Measurements from ENCODE around the gene SEZ6.
A peak's percentile ranks its signal among the peaks of the same experiment; 100 is the strongest.
"Not testable (repeated sequence)": the region's sequence is repeated elsewhere in the genome, so short reads cannot be mapped to it uniquely, and the experiment has no call there.

Gene SEZ6

GRCh38 chr17:28938552-28938951 lies 67.3 kb downstream of the SEZ6 start:
- no peak for DNase-seq (ENCODE audit: low read depth in 2 of 2)

DNA sequence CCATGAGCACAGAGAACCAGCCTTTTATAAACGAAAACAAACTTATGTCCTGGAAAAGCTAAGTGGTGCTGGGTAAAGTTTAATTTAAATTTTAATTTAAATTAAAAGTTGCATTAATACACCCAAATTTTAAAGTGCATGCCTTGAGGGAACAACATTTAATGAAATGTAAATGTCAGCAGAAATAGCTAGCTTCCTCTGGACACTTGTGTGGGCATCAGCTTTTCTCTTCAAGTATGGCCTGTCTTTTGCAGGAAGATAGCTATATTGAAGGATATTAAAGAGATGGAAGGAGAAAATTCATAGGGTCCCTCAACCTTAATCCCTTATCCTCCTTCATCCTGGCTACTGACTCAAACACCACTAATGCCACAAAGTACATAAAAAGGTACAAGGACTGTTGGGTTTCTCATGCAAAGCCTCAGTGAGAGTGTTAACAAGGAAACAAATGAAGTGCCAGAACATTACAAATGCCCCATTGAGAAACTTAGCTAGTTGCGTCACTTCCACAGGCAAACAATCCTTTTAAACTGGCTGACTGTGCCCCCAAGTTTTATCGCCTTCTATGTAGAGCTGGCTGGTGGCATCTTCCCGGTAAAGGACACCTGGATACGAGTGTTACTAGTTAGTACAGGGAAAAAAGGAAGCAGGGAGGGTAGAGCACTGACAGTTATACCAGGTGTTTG lies 68.6 kb downstream of the SEZ6 start:
- DNase-seq (ENCODE audit: low read depth in 2 of 2), result no peak

GRCh38 chr17:28935744-28936460 lies 69.9 kb downstream of the SEZ6 start:
- no peak for DNase-seq (ENCODE audit: low read depth in 2 of 2)

- not testable (repeated sequence) for DNase-seq (ENCODE audit: low read depth in 2 of 2)
Observed at GRCh38 chr17:28934508-28934907, 71.3 kb downstream of the SEZ6 start.

DNA sequence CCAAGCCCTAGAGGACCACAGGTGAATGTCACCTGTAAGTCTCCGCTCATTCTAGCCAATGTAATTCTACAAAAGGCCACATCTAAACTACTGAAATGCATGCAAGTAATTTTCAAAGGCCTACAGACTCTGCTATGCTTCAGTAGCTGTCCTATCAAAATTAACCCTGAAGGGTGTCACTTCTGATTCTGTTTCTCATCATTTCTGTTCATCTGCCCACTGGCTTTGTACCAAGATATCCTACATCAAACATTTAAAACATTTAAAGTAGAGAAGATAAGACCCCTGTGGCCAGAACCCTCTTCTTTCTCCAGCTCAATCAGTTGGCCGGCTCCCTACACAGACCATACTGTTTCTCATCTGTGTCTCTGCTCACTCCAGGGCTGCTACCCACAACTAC lies 76.0 kb downstream of the SEZ6 start:
- no peak for DNase-seq (ENCODE audit: low read depth in 2 of 2)

DNA sequence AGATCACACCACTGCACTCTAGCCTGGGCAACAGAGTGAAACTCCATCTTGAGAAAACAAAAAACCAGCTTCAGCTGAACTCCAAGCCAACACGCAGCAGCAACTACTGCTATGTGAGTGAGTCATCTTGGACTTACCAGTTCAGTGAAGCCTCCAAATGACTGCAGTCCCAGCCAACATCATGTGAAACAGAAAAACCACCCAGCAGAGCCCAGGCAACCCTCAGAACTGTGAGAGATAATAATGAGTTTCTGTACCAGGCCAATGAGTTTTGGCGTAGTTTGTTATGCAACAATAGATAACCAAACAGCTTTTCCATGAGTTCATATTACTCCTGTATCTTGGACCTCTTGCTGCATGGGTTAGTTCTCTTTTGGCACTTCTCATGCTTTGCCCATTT lies 77.8 kb downstream of the SEZ6 start:
- DNase-seq (ENCODE audit: low read depth in 2 of 2), result no peak

DNA sequence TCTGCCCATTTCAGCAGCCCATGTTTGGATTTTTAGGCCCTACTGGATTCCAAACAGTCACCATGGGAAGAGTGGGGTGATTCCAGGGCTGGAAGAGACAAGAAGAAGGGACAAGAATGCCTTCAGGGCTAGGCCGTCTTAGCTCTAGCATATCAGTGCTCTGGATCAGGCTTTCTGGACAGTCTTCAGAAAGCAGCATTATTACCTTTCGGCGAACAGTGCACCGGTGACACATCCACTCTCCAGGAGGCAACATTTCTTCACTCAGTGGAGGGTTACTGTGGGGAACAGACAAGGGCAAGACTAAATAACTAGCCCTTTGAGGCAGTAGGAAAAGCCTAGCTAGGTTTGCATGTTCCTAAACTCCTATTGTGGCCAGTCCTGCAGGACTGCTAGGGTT lies 79.0 kb downstream of the SEZ6 start:
- DNase-seq (ENCODE audit: low read depth in 2 of 2), result no peak

DNA sequence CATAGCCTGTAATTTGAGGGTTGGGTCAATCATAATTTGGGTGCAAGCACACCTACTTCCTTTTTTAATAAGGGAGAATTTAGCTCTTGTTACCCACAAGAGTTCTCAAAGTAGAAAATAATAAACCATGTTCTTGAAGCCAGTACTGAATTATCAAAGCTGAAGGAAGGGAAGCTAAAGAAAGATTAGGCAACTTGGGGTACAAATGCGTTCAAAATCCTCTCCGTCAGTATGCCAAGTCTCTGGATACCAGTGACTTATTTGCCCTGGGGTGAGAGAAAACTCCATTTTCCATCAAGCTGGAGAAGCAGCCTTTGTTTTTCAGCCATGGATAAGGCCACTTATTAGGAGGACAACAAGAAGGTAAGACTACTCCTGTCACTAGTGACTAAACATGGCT lies 79.5 kb downstream of the SEZ6 start:
- no peak for DNase-seq (ENCODE audit: low read depth in 2 of 2)

GRCh38 chr17:28925912-28926365 lies 79.9 kb downstream of the SEZ6 start:
- DNase-seq (ENCODE audit: low read depth in 2 of 2), result peak; percentile 17 to 33

GRCh38 chr17:28920201-28920600 lies 85.6 kb downstream of the SEZ6 start:
- DNase-seq (ENCODE audit: low read depth in 2 of 2), result no peak

GRCh38 chr17:28918295-28918694 lies 87.5 kb downstream of the SEZ6 start:
- no peak for DNase-seq (ENCODE audit: low read depth in 2 of 2)

DNA sequence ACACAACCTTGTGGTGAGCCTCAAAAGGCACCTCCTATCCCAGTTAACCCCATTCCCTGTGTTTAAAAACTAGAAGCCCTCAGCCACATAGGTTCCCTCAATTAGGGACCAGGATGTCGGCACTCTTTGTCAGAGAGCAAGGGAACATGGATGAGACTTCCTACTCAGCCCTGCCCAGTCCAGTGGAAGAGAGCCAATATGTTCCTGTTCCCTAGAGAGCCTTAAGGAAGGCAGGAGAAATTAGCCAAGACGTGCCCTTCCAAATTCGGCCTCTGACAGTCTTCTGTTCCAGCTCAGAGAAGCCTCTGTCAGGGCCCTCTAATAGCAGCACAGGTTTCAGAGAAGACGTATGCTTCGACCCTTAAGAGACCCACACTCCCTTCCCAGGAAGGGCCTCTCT lies 88.4 kb downstream of the SEZ6 start:
- no peak for DNase-seq (ENCODE audit: low read depth in 2 of 2)

- no peak for DNase-seq (ENCODE audit: low read depth in 2 of 2)
Observed at GRCh38 chr17:28917029-28917428, 88.8 kb downstream of the SEZ6 start.

DNA sequence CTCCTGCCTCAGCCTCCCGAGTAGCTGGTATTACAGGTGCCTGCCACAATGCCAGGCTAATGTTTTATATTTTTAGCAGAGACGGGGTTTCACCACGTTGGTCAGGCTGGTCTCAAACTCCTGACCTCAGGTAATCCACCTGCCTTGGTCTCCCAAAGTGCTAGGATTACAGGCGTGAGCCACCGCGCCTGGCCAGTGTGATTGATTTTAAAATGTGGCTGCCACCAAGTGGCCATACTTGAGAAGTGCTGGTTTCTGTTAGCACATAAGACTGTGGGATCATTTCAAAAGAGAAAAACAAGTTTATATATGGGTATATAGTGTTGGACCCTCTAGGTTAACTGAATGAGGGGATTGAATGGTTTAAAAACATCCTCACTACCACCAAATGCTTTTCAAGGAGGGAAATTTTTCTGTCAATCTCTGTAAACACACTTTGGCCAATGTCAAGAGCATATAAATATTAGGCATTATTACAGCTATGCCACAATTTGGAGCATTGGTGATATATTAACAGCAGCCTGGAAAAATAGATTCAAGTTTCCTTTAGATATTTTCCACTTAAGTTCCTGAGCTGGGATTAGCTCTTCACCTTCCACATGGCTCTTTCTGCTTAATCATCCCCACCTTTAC lies 89.4 kb downstream of the SEZ6 start:
- no peak for DNase-seq (ENCODE audit: low read depth in 2 of 2)

- DNase-seq (ENCODE audit: low read depth in 2 of 2), result no peak
Observed at GRCh38 chr17:28912938-28913333, 92.9 kb downstream of the SEZ6 start.

DNA sequence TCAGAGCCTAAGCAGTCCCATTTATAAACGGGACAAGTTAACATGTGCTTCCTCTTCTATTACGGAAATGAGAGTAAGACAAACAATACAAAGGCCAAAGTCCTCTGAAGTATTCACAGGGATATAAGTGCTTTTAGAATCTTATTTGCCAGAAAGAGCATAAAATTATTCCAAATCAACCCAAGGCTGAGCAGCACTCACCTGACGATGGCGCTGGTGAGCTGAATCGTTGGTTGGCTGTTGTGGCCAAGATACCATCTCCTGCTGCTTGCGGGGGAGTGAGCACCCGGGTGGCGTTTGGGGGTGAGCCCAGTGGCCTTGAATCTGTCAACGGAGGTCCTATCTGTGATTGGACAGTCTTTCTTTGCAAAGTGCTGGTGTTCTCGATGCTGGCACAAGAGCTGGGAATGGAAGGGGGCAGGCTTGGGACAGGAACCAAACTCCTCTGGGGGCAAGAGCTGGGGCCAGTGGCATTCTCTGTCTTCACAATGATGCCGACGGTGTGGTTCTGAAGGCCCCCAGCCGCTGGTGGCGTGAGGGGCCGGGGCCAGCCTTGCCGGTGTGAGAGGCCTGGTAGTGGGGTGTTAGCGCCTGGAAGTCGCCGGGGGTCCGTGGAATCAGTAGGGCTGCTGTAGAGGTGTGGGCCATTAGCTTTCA lies 93.4 kb downstream of the SEZ6 start:
- no peak for DNase-seq (ENCODE audit: low read depth in 2 of 2)

DNA sequence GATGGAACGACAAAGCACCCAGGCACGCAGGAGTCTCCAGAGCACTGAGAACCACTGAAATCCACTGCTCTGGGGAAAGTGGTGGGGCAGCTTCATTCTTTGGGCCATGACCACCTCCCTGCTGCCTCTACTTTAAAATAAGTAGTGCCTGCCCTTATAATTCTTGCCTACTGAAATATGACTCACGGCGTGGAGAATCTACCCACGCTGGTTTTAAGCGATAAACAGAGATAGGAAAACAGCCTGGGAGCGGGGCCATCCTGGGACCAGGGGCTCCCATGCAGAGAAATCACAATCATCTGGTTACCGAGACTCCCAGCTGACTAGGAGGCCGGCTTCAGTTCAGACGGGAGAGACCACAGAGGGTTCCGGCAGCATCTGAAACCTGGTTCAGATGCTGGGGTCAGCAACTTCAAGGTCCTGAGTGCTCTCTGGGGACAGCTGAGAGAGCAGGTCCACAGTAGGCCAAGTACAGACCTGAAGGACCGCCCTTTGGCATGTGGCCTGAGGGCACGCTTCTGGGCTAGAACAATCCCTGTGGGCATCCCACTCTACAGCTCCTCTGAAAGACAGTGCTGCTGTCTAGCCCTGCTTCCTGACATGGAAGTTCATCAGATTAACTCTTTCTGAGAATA lies 94.3 kb downstream of the SEZ6 start:
- DNase-seq (ENCODE audit: low read depth in 2 of 2), result no peak

GRCh38 chr17:28910534-28910933 lies 95.3 kb downstream of the SEZ6 start:
- DNase-seq (ENCODE audit: low read depth in 2 of 2), result no peak

- no peak for DNase-seq (ENCODE audit: low read depth in 2 of 2)
Observed at GRCh38 chr17:28908640-28909167, 97.1 kb downstream of the SEZ6 start.

- DNase-seq (ENCODE audit: low read depth in 2 of 2), result no peak
Observed at GRCh38 chr17:28907709-28908475, 97.9 kb downstream of the SEZ6 start.

All from activated CD8-positive, alpha-beta memory T cell treated with anti-CD3 and anti-CD28 coated beads for 4 hours (primary cell).